Dermis microvascular lymphatic vessel endothelial cell (primary cell): ENCODE results near the gene TUBA3D. TPM values are rescaled to one million over a fixed set of nuclear protein-coding genes. Genes with fewer than 3 reads are reported as not detected.

Experiments
- total RNA-seq: library from RNA; depleted of rRNA; stranded (reverse); fragments of >200 nt; gene quantifications from 2 replicates; pipeline ENCODE4 v1.2.1, GENCODE V29; 2014

The TUBA3D gene
- total RNA-seq, 1 donor from 2014 or later = not detected

Other genes starting within 250 kb of the TUBA3D start
- under 0.01 TPM in 1 of 2 replicates, not detected in the other for gene RAB6D, start 112.0 kb upstream of the TUBA3D start, total RNA-seq
- gene MZT2A, start 16.3 kb downstream of the TUBA3D start, total RNA-seq = 82.2 and 82.3 TPM in 2 replicates
- gene CCDC74A, start 51.8 kb downstream of the TUBA3D start, total RNA-seq = 2.2 and 2.5 TPM in 2 replicates